ENCODE measurements around the gene DICER1. TPM values are rescaled to one million over a fixed set of nuclear protein-coding genes. Genes with fewer than 3 reads are reported as not detected.

Gene DICER1
- total and polyA plus RNA-seq, 12 donors, result 7.1 to 81.5 (median 32.1) TPM

GRCh38 chr14:95057851-95058250 lies 99.5 kb downstream of the DICER1 start:
- Histone ChIP-seq H3K27me3 (no peaks in the 10 kb centered on the region), H3K4me3 (no peak overlapping the region), H3K36me3 (replicated peaks in 1 of 2) (no peaks in the 10 kb centered on the region), H3K9me3 (replicated peaks in 1 of 3) (no peaks in the 10 kb centered on the region), H3K27ac (no peak overlapping the region), H3K4me1 (replicated peaks in 1 of 2) (no peaks in the 10 kb centered on the region)
- TF ChIP-seq CTCF (IDR thresholded peaks at IDR 0.05) (no peak), POLR2A (IDR thresholded peaks at IDR 0.05) (no peak)
- DNase-seq, result no peak
- WGBS, 4 donors, result 58 to 73% (median 70%) methylated on average over 5 to 8 of the region's 8 CpGs
- intact Hi-C loops (cut with DNase I), result no loop called here

- Histone ChIP-seq H3K4me3 (no peak overlapping the region), H3K9me3 (replicated peaks in 1 of 3) (no peaks in the 10 kb centered on the region), H3K4me1 (replicated peaks in 1 of 2) (no peaks in the 10 kb centered on the region), H3K36me3 (replicated peaks in 1 of 2) (no peaks in the 10 kb centered on the region), H3K27me3 (no peaks in the 10 kb centered on the region), H3K27ac (no peak overlapping the region)
- no peak for TF ChIP-seq CTCF (IDR thresholded peaks at IDR 0.05)
- TF ChIP-seq POLR2A (IDR thresholded peaks at IDR 0.05), result no peak
- intact Hi-C loops (cut with DNase I), result no loop called here
- WGBS, 4 donors, result 69 to 83% (median 76%) methylated on average over 8 of the region's 8 CpGs
- DNase-seq, result no peak
These were observed 100.2 kb downstream of the DICER1 start for GRCh38 chr14:95057147-95057546.

DNA sequence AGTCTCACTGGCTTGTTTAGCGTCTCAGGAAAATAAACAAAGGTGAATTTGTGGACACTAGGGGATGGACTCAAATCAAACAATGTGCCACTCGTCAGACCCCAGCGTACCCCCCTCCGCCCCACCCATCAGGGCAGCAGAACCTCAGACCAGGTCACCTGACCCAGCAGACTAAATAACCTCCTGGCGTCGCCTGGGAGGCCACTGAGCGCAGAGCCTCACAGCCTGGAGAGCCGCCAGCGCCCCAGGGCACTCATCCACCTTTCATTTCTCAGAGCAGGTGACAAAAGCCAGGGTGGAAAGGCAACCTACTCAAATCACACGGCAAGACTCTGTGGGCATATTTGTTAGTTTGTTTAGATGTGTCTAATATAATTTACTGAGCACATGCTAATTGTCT lies 100.9 kb downstream of the DICER1 start:
- no peak overlapping the region for H3K27ac ChIP-seq
- H3K36me3 ChIP-seq (replicated peaks in 1 of 2), result no peaks in the 10 kb centered on the region
- H3K4me3 ChIP-seq, result no peak overlapping the region
- WGBS, 4 donors, result 66 to 81% (median 77%) methylated on average over 5 to 10 of the region's 10 CpGs
- no peaks in the 10 kb centered on the region for H3K4me1 ChIP-seq (replicated peaks in 1 of 2)
- H3K9me3 ChIP-seq (replicated peaks in 1 of 3), result no peaks in the 10 kb centered on the region
- DNase-seq, result peak in 1 of 7 donors; percentile 66
- intact Hi-C loops (cut with DNase I), result no loop called here
- no peaks in the 10 kb centered on the region for H3K27me3 ChIP-seq
- TF ChIP-seq POLR2A (IDR thresholded peaks at IDR 0.05) (no peak), CTCF (IDR thresholded peaks at IDR 0.05) (no peak)

DNA sequence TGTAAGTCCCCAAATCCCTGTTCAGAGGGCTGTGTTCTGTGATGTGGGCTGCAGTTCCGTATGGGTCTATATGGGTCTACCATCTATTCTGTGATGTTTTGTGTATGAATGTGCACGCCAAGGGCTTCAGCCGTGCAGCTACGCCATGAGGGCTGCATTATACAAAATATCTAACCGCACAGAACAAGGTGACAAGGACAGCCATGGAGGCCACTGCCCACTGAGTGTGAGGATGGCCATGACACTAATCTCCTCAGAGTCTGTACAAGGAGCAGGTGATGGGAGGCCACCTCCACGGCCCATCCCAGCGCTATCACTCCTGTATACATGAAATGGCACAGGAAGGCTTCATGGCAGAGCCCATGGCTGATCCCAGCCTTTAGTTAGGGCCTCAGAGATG lies 102.0 kb downstream of the DICER1 start:
- DNase-seq, result no peak
- H3K4me1 ChIP-seq (replicated peaks in 1 of 2), result no peaks in the 10 kb centered on the region
- no peaks in the 10 kb centered on the region for H3K36me3 ChIP-seq (replicated peaks in 1 of 2)
- WGBS, 4 donors, result 87 to 92% (median 90%) methylated on average over 5 to 7 of the region's 7 CpGs
- intact Hi-C loops (cut with DNase I), result no loop called here
- H3K4me3 ChIP-seq, result no peak overlapping the region
- no peak overlapping the region for H3K27ac ChIP-seq
- no peaks in the 10 kb centered on the region for H3K27me3 ChIP-seq
- no peak for TF ChIP-seq CTCF (IDR thresholded peaks at IDR 0.05)
- no peak for TF ChIP-seq POLR2A (IDR thresholded peaks at IDR 0.05)
- no peaks in the 10 kb centered on the region for H3K9me3 ChIP-seq (replicated peaks in 1 of 3)

Measured in adrenal gland (tissue), 12 donors.